Activated naive CD8-positive, alpha-beta T cell treated with anti-CD3 and anti-CD28 coated beads, Interleukin-2, amount 10 ng/mL, durations not matched to agents 7 days and 5 days (primary cell): ENCODE results near the gene RAD23A. TPM values are rescaled to one million over a fixed set of nuclear protein-coding genes. Genes with fewer than 3 reads are reported as not detected.
"Not testable (repeated sequence)": the region's sequence is repeated elsewhere in the genome, so short reads cannot be mapped to it uniquely, and the experiment has no call there.

Experiments
- ATAC-seq: fragments of 150-1000 bp; cut with Tn5 transposase; one replicate; pipeline ENCODE4 v1.10.0; 2021; ENCODE audit warnings: low read depth, moderate library complexity
- POLR2A ChIA-PET: fragments of 350-600 bp; sonication (Branson Sonifier 250); formaldehyde crosslinking; loops from one replicate; lab custom pipeline; 2021; ENCODE audit warnings: antibody characterized with exemption; lab: Charles Lee
- DNase-seq: peaks from one replicate; pipeline ENCODE4 v3.0.0; 2021
- H3K27ac Mint-ChIP-seq: one replicate; pipeline ENCODE4 v1.8.0; 2022; ENCODE audit warnings: mild to moderate bottlenecking, mixed read lengths
- H3K27me3 Mint-ChIP-seq: one replicate; pipeline ENCODE4 v1.8.0; 2022; ENCODE audit warnings: mild to moderate bottlenecking, moderate library complexity, mixed read lengths
- H3K36me3 Mint-ChIP-seq: one replicate; pipeline ENCODE4 v1.8.0; 2021; ENCODE audit warnings: mild to moderate bottlenecking, mixed read lengths
- H3K4me1 Mint-ChIP-seq: one replicate; pipeline ENCODE4 v1.8.0; 2021; ENCODE audit warnings: mixed read lengths
- H3K4me3 Mint-ChIP-seq: one replicate; pipeline ENCODE4 v1.8.0; 2022; ENCODE audit warnings: mild to moderate bottlenecking, moderate library complexity, mixed read lengths
- H3K9me3 Mint-ChIP-seq: one replicate; pipeline ENCODE4 v1.8.0; 2021; ENCODE audit warnings: mixed read lengths
- total RNA-seq, 2 experiments: library from RNA; stranded (reverse); gene quantifications; one replicate each; pipeline ENCODE4 v1.2.3, GENCODE V29; 2021

Gene RAD23A
- total RNA-seq, 2 experiments from 2014 or later = 128 to 141 TPM

- no peak for ATAC-seq
- Mint-ChIP-seq H3K27me3 (no peaks in the 10 kb centered on the region), H3K27ac (no peak overlapping the region), H3K4me3 (no peak overlapping the region), H3K36me3 (no peaks in the 10 kb centered on the region), H3K9me3 (no peaks in the 10 kb centered on the region), H3K4me1 (peaks cover 2% of the 10 kb centered on the region)
- POLR2A ChIA-PET = no interaction called here
- no peak for DNase-seq
These were observed 24.6 kb downstream of the RAD23A start for GRCh38 chr19:12970070-12970820.

DNA sequence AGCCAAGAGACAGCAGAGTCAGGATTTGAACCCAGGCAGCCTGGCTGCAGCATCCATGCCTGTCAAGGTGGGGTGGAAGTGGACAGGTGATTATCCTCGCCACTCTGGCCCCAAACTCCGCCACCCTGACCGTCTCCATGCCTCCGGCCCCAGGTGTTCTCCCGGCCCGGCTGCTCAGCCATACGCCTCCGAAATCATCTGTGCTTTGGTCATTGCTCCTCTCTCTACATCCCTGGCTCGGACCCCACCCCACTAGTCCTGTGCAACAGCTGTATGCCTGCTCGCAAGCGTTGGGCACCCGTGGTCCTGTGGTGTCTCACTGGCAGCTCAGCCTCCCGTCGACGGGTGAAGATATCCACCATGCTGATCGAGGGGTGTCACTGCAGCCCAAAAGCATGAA lies 27.6 kb downstream of the RAD23A start:
- Mint-ChIP-seq H3K27me3 (peaks cover 7% of the 10 kb centered on the region), H3K36me3 (no peaks in the 10 kb centered on the region), H3K27ac (no peak overlapping the region), H3K4me1 (peaks cover 3% of the 10 kb centered on the region), H3K9me3 (no peaks in the 10 kb centered on the region), H3K4me3 (no peak overlapping the region)
- DNase-seq (no peak), ATAC-seq (no peak)
- POLR2A ChIA-PET = no interaction called here

- no peak for ATAC-seq
- Mint-ChIP-seq H3K27ac (no peak overlapping the region), H3K27me3 (peaks cover 7% of the 10 kb centered on the region), H3K9me3 (no peaks in the 10 kb centered on the region), H3K4me3 (no peak overlapping the region), H3K4me1 (peaks cover 3% of the 10 kb centered on the region), H3K36me3 (no peaks in the 10 kb centered on the region)
- POLR2A ChIA-PET = no interaction called here
- DNase-seq = no peak
These were observed 28.9 kb downstream of the RAD23A start for GRCh38 chr19:12974301-12975220.

DNA sequence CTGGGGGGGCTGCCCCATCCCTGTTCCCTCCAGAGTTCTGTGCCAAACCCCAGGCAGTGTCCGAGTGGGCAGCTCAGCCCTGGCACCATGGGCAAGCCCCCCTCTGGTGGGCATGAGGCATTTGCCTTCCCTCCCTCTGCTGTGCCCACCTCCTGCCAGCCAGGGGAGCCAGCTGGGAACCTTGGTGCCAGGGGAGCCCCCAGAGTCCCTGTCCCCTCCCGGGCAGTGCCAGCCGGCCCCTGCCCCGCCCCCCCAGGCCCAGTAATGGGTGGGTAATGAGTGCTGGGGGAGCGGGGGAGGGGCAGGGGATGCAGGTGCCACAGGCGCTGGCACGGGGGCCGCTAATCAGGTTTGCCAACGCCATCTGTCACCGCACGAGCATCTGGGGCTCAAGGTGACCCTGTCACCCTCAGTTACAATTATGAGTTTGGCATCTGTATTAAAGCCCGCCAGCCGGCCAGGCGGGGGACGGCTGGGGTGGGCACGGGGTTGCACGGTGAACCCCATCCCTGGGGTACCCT lies 29.6 kb downstream of the RAD23A start:
- Mint-ChIP-seq H3K36me3 (no peaks in the 10 kb centered on the region), H3K27me3 (peaks cover 7% of the 10 kb centered on the region), H3K4me1 (peaks cover 3% of the 10 kb centered on the region), H3K27ac (no peak overlapping the region), H3K4me3 (no peak overlapping the region), H3K9me3 (no peaks in the 10 kb centered on the region)
- ATAC-seq = no peak
- no peak for DNase-seq
- POLR2A ChIA-PET = no interaction called here

- not testable (repeated sequence) for H3K4me1 Mint-ChIP-seq
These were observed 30.4 kb downstream of the RAD23A start for GRCh38 chr19:12976109-12976508.

DNA sequence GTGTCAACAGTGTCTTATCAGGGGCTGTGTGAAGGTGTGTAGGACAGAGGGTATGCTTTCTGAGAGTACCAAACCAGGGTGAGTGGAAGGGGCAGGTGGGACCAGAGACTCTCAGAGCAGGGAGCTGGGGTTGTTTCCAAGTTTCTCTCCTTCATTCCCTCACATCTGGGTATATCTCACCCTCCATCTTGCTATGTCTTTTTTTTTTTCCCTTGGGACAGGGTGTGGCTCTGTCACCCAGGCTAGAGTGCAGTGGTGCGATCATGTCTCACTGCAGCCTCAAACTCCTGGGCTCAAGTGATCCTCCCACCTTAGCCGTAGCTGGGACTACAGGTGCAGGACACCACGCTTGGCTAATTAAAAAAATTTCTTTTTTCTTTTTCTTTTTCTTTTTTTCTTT lies 34.3 kb downstream of the RAD23A start:
- no peaks in the 10 kb centered on the region for H3K9me3 Mint-ChIP-seq
- H3K4me1 Mint-ChIP-seq = peaks cover 3% of the 10 kb centered on the region
- POLR2A ChIA-PET = no interaction called here
- DNase-seq (no peak), ATAC-seq (no peak)
- H3K4me3 Mint-ChIP-seq = no peak overlapping the region
- H3K36me3 Mint-ChIP-seq = no peaks in the 10 kb centered on the region
- peaks cover 7% of the 10 kb centered on the region for H3K27me3 Mint-ChIP-seq
- H3K27ac Mint-ChIP-seq = no peak overlapping the region

More at GRCh38 chr19:12976109-12976508, 30.4 kb downstream of the RAD23A start:
- DNase-seq, POLR2A ChIA-PET, H3K4me3 Mint-ChIP-seq, H3K27me3 Mint-ChIP-seq, H3K9me3 Mint-ChIP-seq, ATAC-seq, H3K27ac Mint-ChIP-seq, H3K36me3 Mint-ChIP-seq: not testable (repeated sequence)

GRCh38 chr19:12982648-12983047 lies 37.0 kb downstream of the RAD23A start:
- no peak for DNase-seq
- peaks cover 2% of the 10 kb centered on the region for H3K27me3 Mint-ChIP-seq
- H3K4me1 Mint-ChIP-seq = peaks cover 4% of the 10 kb centered on the region
- POLR2A ChIA-PET = no interaction called here
- no peak overlapping the region for H3K27ac Mint-ChIP-seq
- no peak overlapping the region for H3K4me3 Mint-ChIP-seq
- no peaks in the 10 kb centered on the region for H3K9me3 Mint-ChIP-seq
- no peaks in the 10 kb centered on the region for H3K36me3 Mint-ChIP-seq
- ATAC-seq = no peak

GRCh38 chr19:12983091-12983490 lies 37.4 kb downstream of the RAD23A start:
- Mint-ChIP-seq H3K4me1 (peaks cover 2% of the 10 kb centered on the region), H3K36me3 (no peaks in the 10 kb centered on the region), H3K9me3 (no peaks in the 10 kb centered on the region), H3K27me3 (no peaks in the 10 kb centered on the region), H3K27ac (no peak overlapping the region), H3K4me3 (no peak overlapping the region)
- POLR2A ChIA-PET = no interaction called here
- DNase-seq (no peak), ATAC-seq (no peak)

GRCh38 chr19:12983542-12984142 lies 38.0 kb downstream of the RAD23A start:
- no peaks in the 10 kb centered on the region for H3K27me3 Mint-ChIP-seq
- ATAC-seq = peak; percentile 77
- POLR2A ChIA-PET = no interaction called here
- no peak overlapping the region for H3K27ac Mint-ChIP-seq
- H3K36me3 Mint-ChIP-seq = no peaks in the 10 kb centered on the region
- H3K9me3 Mint-ChIP-seq = no peaks in the 10 kb centered on the region
- peak; percentile 93 for DNase-seq
- H3K4me3 Mint-ChIP-seq = no peak overlapping the region
- H3K4me1 Mint-ChIP-seq = peaks cover 2% of the 10 kb centered on the region

DNA sequence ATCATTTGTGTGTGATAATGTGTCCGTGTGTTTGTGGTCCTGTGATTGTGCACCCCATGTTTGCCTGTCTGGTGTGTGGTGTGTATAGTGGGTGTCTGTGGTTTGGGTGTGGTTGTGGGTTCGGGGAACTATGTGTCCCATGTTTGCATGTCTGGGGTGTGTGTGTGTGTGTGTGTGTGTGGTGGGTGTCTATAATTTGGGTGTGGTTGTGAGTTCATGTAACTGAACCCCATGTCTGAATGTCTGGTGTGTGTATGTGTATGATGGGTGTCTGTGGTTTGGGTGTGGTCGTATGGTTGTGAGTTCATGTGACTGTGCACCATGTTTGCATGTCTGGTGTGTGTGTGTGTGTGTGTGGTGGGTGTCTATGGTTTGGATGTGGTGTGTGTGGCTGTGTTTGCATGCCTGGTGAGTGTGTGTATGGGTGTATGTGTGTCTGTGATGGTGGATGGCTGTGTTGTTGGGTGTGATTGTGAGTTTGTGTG lies 38.5 kb downstream of the RAD23A start:
- Mint-ChIP-seq H3K4me3 (no peak overlapping the region), H3K36me3 (no peaks in the 10 kb centered on the region), H3K27ac (no peak overlapping the region), H3K4me1 (peaks cover 2% of the 10 kb centered on the region), H3K9me3 (no peaks in the 10 kb centered on the region), H3K27me3 (no peaks in the 10 kb centered on the region)
- POLR2A ChIA-PET = interaction anchor here (1.5 kb wide), 1 partner anchor 77 kb away, joined by 7 read pairs; no protein-coding TSS in a partner anchor
- DNase-seq = no peak
- ATAC-seq = no peak

GRCh38 chr19:12984683-12985048 lies 39.0 kb downstream of the RAD23A start:
- no peak overlapping the region for H3K27ac Mint-ChIP-seq
- H3K4me3 Mint-ChIP-seq = no peak overlapping the region

DNA sequence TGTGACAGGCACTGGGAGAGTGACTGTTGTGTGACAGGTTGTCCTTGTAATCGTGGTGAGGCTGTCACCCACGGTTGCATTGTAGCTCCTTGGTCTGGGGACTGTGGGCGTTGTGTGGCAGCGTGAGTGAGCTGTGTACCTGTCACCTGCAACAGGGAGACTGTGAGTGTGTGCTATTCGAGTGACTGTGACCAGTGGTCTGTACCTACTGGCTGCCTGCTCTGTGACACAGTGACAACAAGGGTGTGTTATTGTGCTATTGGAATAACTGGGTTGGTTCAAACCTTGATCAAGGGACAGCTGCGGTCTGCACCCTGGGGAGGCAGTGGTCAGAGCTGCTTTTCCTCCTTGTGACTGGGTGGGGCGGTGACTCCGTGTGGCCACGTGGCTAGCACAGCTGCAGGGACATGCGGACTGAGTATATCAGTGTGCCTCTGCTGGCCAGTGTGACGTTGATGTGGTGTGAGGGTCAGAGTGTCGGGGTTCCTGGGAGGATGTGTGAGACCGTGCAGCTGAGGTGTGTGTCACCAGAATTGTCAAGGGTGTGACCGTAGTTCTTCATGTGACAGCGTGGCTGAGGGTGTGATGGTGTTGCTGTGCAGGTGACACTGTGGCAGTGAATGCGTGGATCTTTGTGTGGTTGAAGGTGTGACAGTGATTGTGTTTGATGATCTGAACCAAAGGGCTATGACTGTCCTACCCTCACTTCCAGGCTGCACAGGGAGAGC lies 39.6 kb downstream of the RAD23A start:
- Mint-ChIP-seq H3K27ac (no peak overlapping the region), H3K27me3 (no peaks in the 10 kb centered on the region), H3K36me3 (no peaks in the 10 kb centered on the region), H3K4me3 (no peak overlapping the region), H3K9me3 (no peaks in the 10 kb centered on the region), H3K4me1 (peaks cover 2% of the 10 kb centered on the region)
- no peak for DNase-seq
- POLR2A ChIA-PET = interaction anchor here (1.5 kb wide), 1 partner anchor 76 kb away, joined by 7 read pairs; no protein-coding TSS in a partner anchor
- no peak for ATAC-seq

More at GRCh38 chr19:12984683-12985048, 39.0 kb downstream of the RAD23A start:
- DNase-seq (no peak), ATAC-seq (no peak)
- Mint-ChIP-seq H3K27me3 (no peaks in the 10 kb centered on the region), H3K36me3 (no peaks in the 10 kb centered on the region), H3K9me3 (no peaks in the 10 kb centered on the region), H3K4me1 (peaks cover 2% of the 10 kb centered on the region)
- POLR2A ChIA-PET = interaction anchor here (1.5 kb wide), 1 partner anchor 76 kb away, joined by 7 read pairs; no protein-coding TSS in a partner anchor
